ENCODE measurements around the gene PLP2.
A peak's percentile ranks its signal among the peaks of the same experiment; 100 is the strongest.
"Not testable (repeated sequence)": the region's sequence is repeated elsewhere in the genome, so short reads cannot be mapped to it uniquely, and the experiment has no call there.

PLP2 gene, protein sequence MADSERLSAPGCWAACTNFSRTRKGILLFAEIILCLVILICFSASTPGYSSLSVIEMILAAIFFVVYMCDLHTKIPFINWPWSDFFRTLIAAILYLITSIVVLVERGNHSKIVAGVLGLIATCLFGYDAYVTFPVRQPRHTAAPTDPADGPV

DNA sequence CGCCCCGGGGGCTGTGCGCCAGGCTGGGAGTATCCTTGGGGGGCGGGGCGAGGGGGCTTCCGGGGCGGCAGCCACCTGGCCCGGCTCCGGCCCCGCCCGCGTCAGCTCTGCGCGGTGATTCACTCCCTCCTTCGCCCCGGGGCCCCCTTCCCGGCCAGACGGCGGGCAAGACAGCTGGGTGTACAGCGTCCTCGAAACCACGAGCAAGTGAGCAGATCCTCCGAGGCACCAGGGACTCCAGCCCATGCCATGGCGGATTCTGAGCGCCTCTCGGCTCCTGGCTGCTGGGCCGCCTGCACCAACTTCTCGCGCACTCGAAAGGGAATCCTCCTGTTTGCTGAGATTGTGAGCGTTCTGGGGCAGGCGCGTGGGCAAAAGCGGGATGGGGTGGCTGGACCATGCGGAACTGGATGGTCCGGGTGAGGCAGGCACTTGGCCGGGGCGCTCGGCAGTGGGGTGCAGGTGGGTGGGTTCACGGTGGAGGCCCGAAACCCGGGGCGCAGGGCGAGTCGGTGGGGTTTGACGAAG lies at the start of gene PLP2:
Gene PLP2 (plus strand): TSS at position 147 of the 528 bp plus-strand sequence. CDS start 103 bp downstream, at position 250.
- DNase-seq (ENCODE audit: low read depth in 2 of 2) = no peak

DNA sequence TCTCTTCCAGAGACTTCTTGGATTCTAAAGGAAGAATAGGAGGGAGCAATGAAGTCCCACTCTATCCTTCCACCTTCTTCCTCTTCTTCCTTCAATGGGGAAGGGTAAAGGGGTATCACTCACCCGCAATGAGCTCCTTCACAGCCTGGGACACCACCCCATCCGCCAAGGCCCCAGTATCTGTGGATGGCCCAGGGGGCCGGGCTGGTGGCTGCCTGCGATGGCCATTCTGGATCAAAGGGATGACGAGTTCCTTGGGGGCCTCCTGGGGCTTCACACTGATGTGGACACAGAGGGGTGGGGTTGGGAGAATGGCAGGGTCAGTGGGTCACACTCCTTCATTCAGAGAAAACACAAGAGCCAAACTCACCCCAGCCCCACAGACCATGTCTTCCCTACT lies 49.2 kb upstream of the PLP2 start:
- DNase-seq (ENCODE audit: low read depth in 2 of 2) = no peak

DNA sequence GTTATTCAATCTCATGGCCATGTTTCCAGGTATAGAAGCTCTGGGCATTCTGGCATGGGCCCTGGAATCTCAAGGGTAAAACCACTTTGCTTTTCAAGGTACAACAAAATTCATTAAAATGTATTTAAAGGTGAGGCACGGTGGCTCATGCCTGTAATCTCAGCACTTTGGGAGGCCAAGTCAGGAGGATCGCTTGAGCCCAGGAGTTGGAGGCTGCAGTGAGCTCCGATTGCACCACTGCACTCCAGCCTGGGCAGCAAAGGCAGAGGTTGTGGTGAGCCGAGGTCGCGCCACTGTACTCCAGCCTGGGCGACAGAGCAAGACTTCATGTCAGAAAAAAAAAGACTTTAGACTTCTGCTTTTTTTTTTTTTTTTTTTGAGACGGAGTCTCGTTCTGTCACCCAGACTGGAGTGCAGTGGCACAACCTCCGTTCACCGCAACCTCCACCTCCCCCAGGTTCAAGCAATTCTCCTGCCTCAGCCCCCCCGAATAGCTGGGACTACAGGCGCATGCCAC lies 43.9 kb upstream of the PLP2 start:
- not testable (repeated sequence) for DNase-seq (ENCODE audit: low read depth in 2 of 2)

DNA sequence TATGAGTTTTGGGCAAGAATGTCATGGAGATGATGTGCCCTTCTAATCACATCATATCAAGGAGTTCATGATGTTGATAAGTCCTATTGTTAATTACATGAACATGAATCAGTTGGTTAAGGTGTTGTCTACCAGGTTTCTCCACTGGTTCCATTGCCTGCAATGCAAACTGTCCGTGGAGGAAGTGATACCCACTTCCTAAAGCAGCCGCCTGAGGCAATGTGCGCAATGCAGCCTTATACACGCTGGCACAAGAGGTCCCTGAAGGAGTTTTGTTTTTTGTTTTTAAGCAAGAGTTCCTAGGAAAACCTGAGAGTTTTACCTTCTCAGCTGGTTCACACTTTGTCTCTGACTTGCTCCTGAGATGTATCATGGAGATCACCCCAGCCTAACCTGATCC lies 42.3 kb upstream of the PLP2 start:
- DNase-seq (ENCODE audit: low read depth in 2 of 2) = no peak

DNA sequence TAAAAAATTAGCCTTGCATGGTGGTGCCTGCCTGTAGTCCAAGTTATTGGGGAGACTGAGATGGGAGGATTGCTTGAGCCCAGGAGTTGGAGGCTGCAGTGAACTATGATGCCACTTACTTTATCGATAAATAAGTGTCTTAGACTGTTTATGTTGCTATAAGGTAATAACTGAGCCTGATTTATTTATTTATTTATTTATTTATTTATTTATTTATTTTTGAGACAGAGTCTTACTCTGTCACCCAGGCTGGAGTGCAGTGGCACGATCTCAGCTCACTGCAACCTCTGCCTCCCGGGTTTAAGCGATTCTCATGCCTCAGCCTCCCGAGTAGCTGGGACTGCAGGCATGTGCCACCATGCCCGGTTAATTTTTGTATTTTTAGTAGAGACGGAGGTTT lies 39.4 kb upstream of the PLP2 start:
- not testable (repeated sequence) for DNase-seq (ENCODE audit: low read depth in 2 of 2)

DNA sequence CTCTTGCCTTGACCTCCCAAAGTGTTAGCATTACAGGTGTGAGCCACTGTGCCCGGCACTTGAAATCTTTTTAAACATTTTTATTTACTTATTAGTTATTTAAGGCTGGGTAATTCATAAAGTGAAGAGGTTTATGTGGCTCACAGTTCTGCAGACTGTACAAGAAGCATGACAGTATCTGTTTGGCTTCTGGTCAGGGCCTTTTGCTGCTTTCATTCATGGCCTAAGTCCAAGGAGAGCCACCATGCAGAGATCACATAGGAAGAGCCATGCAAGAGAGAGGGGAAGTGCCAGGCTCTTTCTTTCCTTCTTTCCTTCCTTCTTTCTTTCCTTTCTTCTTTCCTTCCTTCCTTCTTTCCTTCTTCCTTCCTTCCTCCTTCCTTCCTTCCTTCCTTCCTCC lies 37.9 kb upstream of the PLP2 start:
- DNase-seq (ENCODE audit: low read depth in 2 of 2) = no peak

DNA sequence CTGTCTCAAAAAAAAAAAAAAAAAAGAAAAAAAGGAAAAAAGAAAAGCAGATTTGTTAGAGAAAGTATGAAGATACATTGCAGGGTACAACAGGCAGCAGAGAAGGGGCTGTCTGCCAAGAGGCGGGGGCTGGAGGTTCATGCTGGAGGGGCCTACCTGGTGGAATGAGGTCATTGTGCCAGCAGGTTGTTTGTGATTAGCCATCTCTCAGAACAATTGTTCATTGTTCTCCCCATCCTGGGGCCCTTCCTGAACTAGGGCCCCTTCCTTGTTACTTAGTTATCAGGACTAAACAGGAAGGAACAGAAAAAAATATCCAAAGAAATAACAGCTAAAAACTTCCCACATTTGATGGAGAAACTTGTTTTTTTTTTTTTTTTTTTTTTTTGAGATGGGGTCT lies 34.2 kb upstream of the PLP2 start:
- no peak for DNase-seq (ENCODE audit: low read depth in 2 of 2)

DNA sequence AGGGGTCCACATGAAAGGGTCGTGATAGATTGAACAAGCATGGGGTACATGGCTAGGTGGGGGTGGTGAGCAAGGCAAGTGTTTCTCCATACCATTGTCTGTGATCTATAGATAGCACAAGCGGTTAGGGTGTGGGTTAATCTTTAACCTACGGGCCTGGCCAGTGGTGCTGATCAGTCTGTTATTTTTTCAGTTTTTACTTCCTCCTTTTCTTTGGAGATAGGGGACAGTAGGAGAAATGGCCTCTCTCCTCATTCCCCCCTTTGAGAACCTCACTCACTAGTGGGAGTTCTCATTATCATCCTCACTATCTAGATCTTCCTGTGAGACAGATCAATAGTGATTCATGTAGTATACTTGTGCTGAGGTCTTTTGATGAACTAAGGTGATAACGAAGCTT lies 32.0 kb upstream of the PLP2 start:
- no peak for DNase-seq (ENCODE audit: low read depth in 2 of 2)

DNA sequence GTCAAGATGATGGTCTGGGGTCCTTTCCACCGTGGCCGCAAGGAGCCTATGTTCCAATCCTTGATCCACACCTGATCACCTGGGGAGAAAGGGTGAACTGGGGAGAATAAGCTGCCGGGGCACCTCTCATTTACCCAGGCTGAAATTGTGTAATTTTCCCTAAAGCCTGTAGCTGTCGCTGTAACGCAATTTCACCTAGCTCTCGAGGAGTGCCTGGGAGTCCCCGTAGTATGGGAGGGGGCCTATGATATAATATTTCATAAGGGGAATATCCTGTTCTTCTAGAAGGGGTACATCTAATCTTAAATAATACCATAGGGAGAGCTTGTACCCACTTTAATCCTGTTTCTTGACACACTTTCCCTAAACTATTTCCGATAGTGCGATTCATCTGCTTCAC lies 29.4 kb upstream of the PLP2 start:
- DNase-seq (ENCODE audit: low read depth in 2 of 2) = not testable (repeated sequence)

DNA sequence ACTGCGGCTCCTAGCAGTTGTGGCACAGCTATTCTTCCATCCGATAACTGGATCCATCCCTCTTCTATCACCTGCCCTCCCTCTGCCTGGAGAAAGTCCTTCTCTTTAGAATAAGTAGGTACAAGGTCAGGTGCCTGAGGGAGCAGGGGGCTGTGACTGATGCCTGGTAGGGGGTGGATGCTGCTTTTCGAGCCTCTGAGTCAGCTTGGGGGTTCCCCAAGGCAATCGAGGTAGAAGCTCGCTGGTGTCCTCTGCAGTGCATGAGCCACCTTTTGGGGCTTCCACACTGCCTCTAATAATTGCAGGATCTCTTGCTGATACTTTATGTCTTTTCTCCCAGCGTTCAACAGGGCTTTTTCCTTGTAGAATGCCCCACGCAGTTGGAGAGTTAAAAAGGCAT lies 28.5 kb upstream of the PLP2 start:
- DNase-seq (ENCODE audit: low read depth in 2 of 2) = not testable (repeated sequence)

DNA sequence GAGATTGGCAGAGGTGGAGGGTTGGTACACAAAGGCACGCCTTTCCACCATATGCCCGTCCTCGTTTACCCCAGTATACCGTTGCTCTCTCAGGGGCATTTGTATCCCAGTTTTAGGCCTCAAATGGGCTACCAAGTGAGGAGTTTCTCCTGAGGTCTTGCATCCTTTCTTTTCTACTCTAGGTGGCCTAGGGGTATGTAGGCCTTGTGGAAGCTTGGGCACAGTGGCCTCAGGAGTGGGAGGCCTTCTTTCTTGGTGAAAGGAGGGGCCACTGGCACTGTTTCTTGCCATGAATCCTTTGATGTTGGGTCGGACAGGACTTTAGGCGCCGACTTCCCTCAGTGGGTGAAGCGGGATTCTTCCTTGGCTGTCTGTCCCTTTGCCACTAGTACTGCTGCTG lies 24.4 kb upstream of the PLP2 start:
- DNase-seq (ENCODE audit: low read depth in 2 of 2) = no peak

DNA sequence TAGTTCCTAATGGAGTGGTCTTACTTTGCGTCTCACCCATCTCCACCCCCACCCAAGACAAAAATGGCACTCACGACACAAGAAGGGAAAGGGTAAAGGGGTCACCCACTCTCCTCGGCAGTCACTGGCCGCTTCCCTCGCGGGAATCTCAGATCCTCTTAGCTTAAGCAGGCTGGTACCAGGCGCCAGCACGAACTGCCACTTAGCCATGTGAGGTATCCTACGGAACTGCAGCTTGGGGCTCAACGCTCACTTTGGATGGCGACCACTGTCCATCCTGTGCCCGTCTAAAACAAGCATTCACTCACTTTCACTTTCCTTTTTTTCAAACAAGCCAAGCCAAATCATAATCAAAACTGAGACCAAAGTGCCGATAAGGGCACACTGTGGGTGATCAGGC lies 23.8 kb upstream of the PLP2 start:
- no peak for DNase-seq (ENCODE audit: low read depth in 2 of 2)

DNA sequence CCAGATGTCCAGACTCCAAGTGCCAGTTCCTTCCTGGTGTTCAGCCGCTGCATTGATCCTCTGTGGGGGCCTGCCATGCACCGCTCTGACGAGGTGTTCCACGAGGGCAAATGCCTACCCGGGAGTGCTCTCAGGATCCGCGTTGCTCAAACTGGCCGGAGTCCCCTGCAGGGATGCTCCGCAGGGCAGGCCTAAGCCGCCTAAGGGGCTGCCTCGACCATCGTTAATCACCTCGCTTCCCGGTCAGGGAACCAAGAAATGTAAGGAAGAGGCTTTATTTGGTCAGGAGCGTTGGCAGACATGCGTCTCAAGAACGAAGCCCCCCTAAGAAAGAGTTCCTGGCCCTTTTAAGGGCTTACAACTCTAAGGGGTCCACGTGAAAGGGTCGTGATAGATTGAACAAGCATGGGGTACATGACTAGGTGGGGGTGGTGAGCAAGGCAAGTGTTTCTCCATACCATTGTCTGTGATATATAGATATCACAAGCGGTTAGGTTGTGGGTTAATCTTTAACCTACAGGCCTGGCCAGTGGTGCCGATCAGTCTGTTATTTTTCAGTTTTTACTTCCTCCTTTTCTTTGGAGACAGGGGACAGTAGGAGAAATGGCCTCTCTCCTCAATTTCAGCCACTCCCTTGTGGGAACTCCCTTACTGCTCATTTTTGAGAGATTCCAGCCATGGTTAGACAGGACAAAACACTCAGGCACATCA lies 23.2 kb upstream of the PLP2 start:
- DNase-seq (ENCODE audit: low read depth in 2 of 2) = not testable (repeated sequence)

DNA sequence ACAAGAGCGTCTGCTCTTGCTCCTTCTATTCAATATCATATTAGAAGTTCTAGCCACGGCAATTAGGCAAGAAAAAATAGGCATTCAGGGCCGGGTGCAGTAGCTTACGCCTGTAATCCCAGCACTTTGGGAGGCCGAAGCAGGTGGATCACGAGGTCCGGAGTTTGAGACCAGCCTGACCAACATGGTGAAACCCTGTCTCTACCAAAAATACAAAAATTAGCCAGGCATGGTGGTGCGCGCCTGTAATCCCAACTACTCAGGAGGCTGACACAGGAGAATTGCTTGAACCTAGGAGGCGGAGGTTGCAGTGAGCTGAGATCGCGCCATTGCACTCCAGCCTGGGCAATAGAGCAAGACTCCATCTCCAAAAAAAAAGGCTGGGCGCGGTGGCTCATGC lies 22.4 kb upstream of the PLP2 start:
- DNase-seq (ENCODE audit: low read depth in 2 of 2) = not testable (repeated sequence)

DNA sequence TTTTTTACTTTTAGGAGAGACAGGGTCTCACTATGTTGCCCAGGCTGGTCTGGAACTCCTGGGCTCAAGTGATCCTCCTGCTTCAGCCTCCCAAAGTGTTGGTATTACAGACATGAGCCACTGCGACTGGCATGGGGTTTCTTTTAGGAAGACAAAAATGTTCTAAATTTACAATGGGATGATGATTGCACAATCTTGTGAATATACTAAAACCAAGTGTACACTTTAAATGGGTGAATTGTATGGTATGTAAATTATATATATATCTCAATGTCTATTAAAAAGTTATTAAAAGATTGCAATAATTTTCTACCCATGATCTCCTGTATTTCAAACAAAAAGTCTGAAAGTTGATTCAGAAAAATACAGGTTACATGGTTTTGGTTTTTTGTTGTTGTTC lies 18.2 kb upstream of the PLP2 start:
- DNase-seq (ENCODE audit: low read depth in 2 of 2) = no peak

DNA sequence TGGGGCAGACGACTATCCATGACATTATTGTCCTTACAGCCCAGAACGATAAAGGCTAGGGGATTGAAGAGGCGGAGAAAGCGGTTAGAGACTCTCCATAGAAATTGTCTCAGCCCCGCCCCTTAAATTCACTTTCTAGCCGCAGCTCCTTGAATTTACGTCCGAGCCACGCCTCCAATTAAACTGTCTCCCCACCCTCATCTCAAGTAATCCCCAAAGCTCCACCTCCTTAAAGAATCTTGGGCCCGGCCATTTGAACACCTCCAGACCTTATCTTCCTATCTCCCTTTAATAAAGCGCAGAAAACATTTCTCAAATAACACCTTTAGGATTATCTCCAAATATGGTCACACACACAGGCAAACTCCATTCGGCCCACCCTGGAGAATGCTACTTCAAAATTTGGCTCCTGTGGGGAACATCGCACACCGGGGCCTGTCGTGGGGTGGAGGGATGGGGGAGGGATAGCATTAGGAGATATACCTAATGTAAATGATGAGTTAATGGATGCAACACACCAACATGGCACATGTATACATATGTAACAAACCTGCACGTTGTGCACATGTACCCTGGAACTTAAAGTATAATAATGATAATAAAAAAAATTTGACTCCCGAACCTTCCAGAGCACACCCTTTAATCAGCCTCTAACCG lies 16.3 kb upstream of the PLP2 start:
- no peak for DNase-seq (ENCODE audit: low read depth in 2 of 2)

DNA sequence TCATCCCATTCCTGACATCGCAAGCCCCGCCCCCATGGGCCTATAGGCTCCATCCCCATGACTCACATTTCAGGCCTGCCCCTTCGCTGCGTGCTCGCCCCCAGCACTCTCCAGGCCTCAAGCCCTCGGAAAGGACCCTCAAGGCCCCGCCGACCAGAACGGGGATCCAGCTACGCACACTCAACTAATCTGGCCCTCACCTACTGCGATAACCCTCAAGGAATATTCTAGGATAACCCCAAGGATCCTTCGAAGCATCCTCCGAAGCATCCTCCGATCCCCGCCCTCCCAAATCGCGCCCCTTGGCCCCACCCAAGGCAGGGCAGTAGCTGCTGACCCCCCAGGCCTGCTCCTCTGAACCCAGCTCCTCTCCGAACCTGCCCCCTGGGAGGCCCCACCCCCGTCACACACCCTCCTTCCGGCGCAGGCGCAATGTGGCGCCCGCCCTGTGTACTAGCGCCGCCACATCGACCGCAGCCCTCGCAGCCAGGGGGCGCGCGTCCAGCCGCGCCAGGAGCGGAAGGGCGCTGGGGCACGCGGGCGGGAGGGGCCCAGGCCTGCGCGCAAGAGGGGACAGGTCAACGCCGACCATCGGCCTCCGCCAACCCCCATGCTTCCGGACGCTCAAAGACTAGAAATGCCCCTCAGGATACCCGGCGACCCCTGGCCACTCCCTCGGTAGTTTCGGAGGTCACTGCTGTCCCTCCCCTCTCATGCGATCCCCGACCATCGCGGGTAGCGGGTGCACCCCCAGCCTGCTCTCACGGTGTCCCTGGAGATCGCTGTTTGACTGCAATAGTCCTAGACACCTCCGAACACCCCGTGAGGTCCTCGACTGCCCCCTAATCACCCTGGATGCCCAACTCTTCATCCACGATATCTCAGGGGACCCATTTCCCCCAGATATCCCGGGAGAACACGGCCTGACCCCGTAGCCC lies 15.5 kb upstream of the PLP2 start:
- peak in 1 of 2 donors; percentile 68 for DNase-seq (ENCODE audit: low read depth in 2 of 2)

DNA sequence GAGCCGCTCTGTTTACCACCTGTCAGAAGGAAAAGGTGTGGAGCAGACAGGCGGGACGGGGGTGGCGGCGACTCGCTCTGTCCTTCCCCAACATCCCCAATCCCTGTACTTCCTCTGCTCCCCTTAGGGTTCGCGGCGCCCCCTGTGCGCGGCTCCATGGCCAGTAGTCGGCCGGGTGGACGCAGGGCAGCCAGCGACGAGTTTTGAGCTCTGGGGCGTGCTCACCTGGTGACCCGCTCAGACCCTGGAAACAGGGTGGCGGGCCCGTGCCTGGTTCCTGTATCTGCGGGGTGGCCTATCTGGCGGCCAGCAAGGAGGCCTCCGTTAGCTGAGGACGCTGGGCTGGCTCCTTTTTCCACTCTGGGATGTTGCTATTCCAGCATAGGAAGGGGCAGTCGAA lies 14.5 kb upstream of the PLP2 start:
- DNase-seq (ENCODE audit: low read depth in 2 of 2) = no peak

DNA sequence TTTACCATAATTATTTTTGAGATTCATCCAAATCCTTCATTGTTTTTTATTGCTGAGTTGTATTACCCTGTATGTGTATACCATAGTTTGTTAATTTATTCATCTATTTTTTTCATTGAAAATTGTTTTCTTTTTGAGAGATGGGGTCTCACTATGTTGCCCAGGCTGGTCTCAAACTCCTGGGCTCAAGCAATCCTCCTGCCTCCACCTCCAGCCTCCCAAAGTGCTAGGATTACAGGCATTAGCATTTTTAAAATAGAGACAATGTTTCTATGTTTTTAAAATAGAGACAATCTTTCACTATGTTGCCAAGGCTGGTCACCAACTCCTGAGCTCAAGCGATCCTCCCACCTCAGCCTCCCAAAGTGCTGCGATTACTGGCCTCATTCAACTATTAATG lies 10.8 kb upstream of the PLP2 start:
- DNase-seq (ENCODE audit: low read depth in 2 of 2) = no peak

DNA sequence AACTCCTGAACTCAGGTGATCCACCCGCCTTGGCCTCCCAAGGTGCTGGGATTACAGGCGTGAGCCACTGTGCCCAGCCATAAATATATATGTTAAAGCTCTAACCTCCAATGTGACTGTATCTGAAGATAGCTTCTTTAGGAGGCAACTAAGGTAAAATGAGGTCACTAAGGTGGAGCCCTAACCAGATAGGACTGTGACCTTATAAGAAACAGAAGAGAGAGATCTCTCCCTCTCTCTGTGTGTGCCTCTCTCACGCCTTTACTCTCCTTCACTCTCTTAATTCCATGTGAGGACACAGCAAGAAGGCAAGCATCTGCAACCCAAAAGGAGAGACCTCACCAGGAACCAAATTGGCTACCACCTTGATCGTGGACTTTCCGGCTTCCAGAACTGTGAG lies 10.1 kb upstream of the PLP2 start:
- DNase-seq (ENCODE audit: low read depth in 2 of 2) = no peak

DNA sequence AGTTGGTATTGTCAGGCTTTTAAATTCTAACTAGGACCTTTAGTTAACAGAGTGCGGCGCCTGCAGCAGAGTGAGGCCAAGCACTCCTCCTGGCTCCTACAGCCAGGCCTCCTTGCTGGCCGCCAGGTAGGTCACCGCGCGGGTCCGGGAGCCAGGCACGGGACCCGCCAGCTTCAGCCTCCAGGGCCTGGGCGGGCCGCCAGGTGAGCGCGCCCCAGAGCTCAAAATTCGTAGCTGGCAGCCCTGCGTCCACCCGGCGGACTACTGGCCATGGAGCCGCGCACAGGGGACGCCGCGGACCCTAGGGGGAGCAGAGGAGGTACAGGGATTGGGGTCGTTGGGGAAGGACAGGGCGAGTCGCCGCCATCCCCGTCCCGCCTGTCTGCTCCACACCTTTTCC lies 9.1 kb upstream of the PLP2 start, which contains the start of gene MAGIX:
Gene MAGIX (plus strand): TSS at position 139 of the 400 bp plus-strand sequence. CDS start 132 bp downstream, at position 271.
- no peak for DNase-seq (ENCODE audit: low read depth in 2 of 2)
